ENCODE data around the gene SFRP5.

Gene SFRP5

GRCh38 chr10:97763947-97764346 lies 7.9 kb downstream of the SFRP5 start:
- no peak for DNase-seq

- no peak for DNase-seq
Observed at GRCh38 chr10:97763411-97763810, 8.4 kb downstream of the SFRP5 start.

GRCh38 chr10:97762816-97763215 lies 9.0 kb downstream of the SFRP5 start:
- DNase-seq: no peak

DNA sequence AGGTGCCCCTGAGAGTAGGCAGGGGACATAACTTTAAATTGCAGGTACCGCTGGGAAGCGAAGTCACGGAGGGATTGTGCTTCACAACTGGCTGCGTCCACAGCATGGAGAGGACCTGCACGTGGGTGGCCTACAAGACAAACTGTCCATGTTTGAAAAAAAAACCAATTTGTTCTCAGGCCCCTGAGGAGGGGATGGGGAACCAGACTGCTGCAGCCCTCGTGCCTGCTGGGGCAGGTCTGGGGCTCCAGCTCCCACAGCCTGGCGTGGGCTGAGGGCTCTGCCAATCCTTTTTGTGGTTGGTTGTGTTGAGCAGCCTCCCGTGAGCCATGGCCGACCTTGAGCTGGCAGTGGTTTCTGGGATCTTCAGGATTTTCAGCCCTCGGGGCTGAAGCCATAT lies 9.7 kb downstream of the SFRP5 start:
- DNase-seq: no peak

DNA sequence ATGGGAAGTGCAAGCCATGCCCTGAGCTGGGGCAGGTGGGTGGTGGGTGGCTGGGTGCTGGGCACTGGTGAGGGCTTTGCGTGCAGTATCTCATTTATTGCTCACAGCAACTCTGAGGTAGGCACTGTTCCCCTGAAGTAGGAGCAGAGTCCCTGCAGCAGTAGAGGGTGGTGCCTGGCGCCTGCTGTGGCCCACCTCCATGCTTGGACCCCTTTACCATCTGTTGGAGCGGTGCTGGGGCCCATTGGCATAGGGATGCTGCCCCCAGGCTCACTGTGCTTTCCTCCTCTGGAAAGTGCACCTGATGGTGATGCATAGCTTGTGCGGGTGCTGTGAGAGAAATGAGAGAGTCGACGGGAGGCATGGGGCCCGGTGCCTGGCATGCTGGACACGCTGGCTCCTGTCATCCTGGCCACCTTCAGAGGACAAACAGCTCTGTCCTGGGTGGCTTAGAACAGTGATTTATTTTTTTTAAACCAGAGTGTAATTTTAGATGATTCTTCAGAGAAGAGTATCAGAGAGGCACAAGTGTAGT lies 10.4 kb downstream of the SFRP5 start:
- no peak for DNase-seq

- DNase-seq: no peak
Observed at GRCh38 chr10:97760461-97761257, 11.1 kb downstream of the SFRP5 start.

DNA sequence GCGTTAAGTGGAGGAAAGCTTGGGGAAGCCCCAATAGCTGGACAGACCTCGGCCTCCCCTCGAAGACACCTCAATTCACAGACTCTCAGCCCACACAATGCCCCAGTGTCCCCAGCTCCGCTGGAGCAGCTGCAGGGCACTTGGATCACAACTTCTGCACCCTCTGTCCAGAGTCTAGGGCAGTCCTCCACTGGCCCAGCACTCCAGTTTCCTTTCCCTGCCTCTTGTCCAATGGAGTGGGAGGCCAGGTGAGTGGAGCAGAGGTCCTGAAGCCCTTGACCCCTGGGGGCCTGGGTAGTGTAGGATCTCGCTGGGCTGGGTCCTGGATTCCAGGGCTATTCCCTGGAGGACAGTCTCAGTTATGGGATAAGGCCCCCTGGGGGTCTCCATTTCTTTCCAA lies 11.9 kb downstream of the SFRP5 start:
- no peak for DNase-seq

- peak in 3 of 4 experiments; percentile 9 to 49 (median 35) for DNase-seq
Observed at GRCh38 chr10:97759158-97759887, 12.5 kb downstream of the SFRP5 start.

DNA sequence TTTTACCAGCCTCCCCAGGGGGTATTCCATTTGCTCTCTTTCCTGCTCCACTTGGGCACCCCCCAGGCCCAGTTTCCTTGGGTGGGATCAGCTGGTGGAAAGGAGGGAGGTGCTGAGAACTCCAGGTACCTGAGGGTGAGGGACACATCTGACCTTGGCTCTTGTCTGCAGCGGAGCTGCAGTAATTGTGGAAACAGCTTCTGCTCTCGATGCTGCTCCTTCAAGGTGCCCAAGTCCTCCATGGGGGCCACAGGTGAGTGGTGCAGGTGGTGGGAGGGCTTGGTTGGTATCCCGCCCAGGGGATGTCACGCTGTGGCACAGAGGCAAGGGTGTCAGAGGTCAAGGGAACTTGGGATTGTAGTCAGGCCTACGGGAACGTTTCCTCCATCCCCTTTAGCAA lies 14.3 kb downstream of the SFRP5 start:
- no peak for DNase-seq

GRCh38 chr10:97755718-97756117 lies 16.1 kb downstream of the SFRP5 start:
- no peak for DNase-seq

DNA sequence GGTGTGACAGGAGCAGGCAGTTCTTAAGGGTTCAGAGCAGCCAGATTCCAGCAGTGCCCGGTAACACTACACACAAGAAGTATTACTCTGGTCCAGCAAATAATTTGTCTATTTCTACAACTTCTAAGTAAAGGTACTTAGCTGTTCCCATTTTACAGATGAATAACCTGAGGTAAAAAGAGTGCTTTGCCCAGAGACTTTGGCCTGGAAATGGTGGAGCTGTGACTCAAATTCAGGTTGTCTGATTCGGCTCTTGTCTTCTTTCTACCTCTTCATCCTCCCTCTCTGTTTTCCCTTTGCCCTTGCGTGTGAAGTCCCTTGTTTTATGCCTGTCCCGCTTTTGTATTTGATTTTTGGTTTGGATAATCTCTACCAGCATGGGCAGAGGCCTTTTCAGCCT lies 17.1 kb downstream of the SFRP5 start:
- no peak for DNase-seq

- no peak for DNase-seq
Observed at GRCh38 chr10:97752956-97753355, 18.8 kb downstream of the SFRP5 start.

DNA sequence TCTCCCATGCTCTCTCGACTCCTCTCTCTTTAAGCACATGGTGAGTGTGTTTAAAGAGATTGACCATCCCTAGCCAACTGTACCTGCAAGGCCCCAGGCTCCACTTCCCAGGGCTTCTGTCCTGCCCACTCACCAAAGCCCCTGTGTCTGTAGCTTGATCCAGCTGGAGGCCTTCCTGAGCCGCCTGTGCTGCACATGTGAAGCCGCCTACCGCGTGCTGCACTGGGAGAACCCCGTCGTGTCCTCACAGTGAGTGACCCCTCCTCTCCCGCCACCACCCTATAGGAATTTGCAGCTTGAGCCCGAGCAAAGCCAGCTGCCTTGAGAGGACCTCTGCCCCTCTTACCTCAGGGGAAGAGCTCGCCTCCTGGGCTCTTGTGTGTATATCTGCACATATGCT lies 23.7 kb downstream of the SFRP5 start:
- no peak for DNase-seq

GRCh38 chr10:97747573-97747972 lies 24.2 kb downstream of the SFRP5 start:
- DNase-seq: no peak

DNA sequence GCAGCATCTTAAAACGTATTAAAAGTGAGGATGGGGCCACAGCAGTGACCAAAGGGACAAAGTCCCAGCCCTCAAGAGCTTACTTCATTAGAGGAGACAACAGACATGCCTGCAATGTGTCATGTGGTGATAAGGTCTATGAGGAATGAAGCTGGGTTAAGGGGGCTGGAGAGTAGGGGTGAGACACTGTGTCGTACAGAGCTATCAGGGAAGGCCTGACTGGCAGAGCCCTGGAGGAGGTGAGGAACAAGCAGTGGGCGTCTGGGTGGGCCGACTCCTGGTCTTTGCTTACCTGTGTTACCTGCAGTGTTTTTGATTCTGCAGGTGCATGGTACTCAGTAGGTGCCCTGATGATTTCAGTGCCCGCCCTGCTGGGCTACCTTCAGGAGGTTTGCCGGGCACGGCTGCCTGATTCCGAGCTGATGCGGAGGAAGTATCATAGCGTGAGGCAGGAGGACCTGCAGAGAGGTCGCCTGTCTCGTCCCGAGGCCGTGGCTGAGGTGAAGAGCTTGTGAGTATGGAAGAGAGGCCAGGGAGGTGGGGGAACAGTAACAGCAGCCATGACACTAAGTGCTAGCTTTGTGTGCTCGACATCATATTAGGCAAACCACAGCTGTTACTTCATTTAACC lies 27.3 kb downstream of the SFRP5 start:
- no peak for DNase-seq

DNA sequence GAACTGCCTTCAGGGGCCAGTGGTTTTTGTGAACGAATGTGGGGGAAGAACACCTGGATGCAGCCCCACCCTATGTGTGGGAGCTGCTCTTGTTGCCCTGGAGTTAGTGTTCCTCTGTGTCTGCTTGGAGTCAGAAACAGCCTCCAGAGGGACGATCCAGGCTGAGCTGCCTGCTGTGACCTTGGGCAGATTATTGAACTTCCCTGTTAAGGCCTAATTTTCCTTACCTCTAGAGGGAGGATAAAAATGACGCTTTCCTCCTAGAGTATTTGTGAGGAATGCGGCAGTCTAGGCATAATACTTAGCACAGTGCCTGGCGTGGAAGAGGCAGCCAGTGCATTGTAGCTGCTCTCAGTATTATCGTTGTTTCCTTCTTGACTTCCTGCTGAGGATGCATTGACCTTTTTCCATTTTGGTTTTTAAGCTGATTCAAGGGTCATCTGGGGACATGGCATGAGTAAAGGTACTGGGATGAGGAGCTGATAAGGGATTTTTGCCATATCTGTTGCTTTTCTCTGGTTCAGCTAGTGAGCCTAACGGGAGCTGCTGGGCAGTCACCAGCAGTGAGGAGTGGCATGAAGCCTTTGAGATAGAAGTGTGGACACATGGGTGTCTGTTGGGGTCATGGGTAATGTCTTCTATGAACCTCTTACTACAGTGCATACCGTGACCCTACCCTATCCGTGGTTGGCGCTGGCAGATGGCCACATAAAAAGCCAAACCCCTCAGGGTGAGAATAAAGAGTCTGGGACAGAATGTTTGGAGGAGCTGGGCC lies 28.4 kb downstream of the SFRP5 start:
- no peak for DNase-seq

DNA sequence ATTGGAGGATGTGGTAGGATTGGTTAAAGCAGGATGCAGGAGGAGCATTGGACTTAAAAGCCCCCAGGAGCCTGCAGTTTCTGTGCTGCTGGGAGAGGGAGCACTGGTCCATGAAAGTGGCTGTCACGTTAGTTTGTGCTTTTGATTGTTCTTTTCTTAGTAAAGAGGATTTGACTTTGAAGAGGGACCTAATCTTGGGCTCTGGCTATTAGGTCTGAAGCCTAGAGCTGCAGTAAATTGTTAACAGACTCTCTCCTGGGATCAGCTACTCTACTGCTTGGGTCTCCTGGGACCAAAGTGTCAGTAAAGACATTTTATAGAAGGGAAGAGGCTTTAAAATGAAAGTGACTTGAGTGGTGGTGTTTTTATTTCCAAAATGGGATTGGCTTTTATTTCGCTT lies 31.2 kb downstream of the SFRP5 start:
- DNase-seq: no peak

- DNase-seq: no peak
Observed at GRCh38 chr10:97738616-97739015, 33.2 kb downstream of the SFRP5 start.

DNA sequence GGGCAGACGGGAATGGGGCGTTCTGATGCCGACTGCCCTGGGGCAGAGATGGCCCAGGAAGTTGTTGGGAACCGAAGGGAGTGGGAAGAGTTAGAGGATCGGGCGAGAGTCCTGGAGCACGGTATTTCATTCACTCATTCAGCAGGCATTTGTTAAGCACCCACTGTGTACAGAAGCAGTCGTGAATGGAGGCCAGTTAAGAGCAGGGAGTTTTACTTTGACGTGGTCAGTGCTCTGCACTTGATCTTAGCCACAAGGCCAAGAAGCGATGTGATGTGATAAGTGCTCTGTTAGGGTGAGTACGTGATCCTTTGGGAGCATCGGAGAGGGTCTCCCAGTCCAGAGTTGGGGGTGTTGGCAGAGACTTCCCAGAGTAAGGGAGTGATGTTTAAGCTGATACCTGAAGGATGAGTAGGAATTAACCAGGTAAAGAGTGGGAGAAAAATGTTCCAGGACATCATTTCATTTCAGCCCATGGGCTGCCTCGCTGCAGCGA lies 34.0 kb downstream of the SFRP5 start:
- DNase-seq: no peak

GRCh38 chr10:97736902-97737769 lies 34.7 kb downstream of the SFRP5 start, which contains the start of gene ZFYVE27:
TSS of gene ZFYVE27 (plus strand) at chr10:97737128. CDS start at chr10:97738478, 1,350 bp downstream.
- peak; percentile 86 to 92 (median 88) for DNase-seq

GRCh38 chr10:97736403-97736901 lies 35.3 kb downstream of the SFRP5 start:
- peak in 1 of 4 experiments; percentile 38 for DNase-seq

Data from activated naive CD4-positive, alpha-beta T cell (primary cell).